Jurkat, Clone E6-1 (cell line): Measurements from ENCODE around the gene CAGE1.
"Not testable (repeated sequence)": the region's sequence is repeated elsewhere in the genome, so short reads cannot be mapped to it uniquely, and the experiment has no call there.

Source experiments
- DNase-seq: peaks from one replicate; pipeline ENCODE4 v3.0.0-alpha.2; 2011; ENCODE audit warnings: low read depth, low spot score
- H3K4me3 ChIP-seq: 2 replicates; pipeline ENCODE4 v1.5.1; 2011; ENCODE audit warnings: mild to moderate bottlenecking, low read length, control low read depth, moderate library complexity

CAGE1 gene

DNA sequence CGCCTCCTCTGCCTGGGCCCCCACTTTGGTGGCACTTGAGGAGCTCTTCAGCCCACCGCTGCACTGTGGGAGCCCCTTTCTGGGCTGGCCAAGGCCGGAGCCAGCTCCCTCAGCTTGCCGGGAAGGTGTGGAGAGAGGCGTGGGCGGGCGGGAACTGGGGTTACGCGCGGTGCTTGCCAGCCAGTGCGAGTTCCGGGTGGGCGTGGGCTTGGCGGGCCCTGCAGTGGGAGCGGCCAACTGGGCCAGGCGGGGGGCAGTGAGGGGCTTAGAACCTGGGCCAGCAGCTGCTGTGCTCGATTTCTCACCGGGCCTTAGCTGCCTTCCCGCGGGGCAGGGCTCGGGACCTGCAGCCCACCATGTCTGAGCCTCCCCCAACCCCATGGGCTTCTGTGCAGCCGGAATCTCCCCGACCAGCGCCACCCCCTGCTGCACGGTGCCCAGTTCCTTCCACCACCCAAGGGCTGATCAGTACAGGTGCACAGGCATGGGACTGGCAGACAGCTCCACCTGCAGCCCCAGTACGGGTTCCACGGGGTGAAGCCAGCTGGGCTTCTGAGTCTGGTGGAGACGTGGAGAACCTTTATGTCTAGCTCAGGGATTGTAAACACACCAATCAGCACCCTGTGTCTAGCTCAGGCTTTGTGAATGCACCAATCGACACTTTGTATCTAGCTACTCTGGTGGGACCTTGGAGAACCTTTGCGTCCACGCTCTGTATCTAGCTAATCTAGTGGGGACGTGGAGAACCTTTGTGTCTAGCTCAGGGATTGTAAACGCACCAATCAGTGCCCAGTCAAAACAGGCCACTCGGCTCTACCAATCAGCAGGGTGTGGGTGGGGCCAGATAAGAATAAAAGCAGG, 74.2 kb downstream of the CAGE1 start:
- not testable (repeated sequence) for H3K4me3 ChIP-seq, DNase-seq

DNA sequence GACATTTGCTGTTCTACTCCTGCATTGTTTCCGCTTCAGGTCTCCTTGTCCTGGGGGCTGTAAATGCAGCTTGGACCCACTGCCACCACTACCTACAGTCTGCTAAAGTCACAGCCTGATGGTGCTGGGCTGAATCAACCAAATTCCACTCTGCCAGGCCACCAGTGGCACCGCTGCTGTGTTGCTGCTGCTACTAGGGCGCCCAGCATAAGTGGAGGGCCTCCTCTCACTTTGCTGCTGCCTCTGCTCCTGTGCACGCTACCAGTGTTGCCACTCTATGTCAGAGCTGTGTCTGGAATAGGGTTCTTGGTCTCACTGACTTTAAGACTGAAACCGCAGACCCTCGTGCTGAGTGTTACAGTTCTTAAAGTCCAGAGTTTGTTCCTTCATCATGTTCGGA, 75.1 kb downstream of the CAGE1 start:
- no peak for DNase-seq
- H3K4me3 ChIP-seq = no peak overlapping the region

DNA sequence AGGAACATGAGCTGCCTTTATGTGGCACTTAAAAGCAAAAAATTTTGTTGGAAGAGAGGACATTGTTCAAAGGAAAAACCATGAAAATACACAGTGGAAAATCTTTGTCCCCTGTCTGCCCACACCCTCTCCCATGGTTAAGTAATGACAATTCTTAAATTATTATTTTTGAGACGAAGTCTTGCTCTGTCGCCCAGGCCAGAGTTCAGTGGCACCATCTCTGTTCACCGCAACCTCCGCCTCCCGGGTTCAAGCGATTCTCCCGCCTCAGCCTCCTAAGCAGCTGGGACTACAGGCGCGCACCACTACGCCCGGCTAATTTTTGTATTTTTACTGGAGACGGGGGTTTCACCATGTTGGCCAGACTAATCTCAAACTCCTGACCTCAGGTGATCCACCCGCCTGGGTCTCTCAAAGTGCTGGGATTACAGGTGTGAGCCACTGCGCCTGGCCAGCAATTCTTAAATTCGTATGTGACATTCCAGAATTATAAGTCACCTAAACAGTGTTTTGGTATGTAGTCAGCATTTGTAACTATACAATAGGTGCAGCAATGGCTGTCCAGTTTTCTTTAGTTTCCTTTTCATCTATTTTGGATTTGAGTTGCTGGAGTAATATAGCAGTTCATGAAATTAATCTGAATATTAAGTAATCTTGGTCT, 75.9 kb downstream of the CAGE1 start:
- H3K4me3 ChIP-seq = peak overlapping the region; percentile 94

DNA sequence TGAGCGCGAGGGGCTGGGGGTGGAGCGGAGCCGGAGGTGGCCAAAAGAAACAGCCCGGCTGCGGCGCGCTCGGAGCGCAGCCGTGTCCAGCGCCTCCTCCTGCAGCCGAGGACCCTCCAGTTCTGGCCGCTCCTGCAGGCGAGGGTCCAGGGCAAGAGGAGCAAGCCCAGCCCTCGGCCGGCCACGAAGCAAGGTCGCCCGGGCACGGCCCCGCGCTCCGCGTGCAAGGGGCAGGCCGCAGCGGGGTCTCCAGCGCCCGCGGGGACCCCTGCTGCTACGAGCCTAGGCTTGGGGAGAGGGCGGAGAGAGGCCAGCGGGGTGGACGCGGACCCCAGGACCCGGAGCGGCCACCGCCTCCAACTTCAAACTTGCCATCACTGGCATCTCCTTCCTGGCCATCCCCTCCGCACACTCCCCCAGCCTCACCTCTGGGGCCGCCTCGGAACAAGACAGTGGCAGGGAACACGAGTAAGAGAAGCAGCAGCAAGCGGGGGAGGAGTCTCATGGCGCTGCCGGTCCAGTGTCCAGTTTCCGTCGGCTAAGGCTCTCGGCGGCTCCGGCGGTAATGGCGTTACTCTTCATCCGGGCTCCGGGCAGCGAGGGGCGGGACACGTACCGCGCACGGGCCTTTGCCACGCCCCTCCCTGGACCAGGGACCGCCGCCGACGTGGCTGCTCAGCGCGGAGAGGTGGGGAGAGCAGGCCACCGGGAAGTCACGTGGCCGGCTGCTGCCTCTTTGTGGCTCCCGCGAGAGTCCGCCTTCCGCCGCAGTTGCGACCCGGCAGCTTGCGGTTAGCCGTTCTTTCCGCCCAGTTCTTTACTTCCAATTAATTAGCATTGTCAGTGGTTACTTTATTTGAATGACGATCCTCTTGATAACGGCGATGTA, 76.7 kb downstream of the CAGE1 start, which contains the start of gene SSR1:
SSR1 (minus strand) TSS at position 584 of the 889 bp plus-strand sequence; CDS start at position 505, 79 bp downstream.
- H3K4me3 ChIP-seq = peak within 1 kb of the TSS; percentile 94
- peak; percentile 91 for DNase-seq

More for the DNA sequence above, 75.9 kb downstream of the CAGE1 start:
- no peak for DNase-seq

DNA sequence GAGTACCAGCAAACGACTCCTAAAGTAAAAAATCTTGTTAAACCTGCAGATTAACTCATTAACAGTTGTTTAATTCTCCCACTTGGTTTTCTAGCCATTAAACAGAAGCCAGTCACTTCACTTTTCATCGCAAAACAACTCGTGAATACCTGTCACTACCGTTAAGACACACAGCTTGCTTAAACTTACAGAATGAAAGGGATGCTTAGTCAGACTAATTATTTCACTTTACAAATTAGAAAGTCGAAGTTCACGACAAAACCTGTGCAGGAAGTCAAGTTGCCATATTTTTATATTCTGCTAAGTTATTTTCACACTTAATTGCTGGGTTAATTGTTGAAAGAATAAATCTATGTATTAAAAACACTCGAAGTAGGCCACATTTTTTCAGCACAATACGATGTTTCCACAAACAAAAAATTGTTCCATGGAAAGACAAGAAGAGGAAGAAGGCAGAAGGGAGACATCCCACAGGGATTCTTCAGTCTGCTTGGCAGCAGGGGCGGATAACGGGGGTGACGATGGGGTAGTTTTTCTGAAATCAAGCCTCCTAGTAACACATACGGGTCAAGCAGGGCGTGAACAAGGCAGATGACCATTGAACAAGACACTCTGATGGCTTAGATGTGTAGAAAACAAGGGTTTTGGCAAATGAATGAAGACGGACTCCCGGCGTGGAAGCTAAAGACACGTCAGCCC, 77.5 kb downstream of the CAGE1 start:
- H3K4me3 ChIP-seq = peak overlapping the region; percentile 94
- no peak for DNase-seq

DNA sequence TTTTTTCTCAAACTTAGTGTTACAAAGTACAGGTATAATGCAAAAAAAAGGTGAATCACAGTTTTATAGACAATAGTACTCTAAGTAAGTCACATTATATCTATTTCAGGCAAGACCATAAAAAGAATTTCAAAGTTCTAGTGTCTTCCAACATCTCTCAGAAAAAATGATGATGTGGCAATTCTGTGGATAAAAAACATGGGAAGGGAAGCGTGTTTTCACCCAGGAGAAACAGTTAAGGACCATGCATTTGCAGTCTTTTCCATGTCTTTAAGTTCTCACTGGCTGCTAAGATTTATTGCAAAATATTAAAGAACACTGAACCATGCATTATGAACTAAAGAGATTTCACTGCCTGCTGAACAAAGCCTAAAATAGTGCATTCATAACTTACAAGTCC, 78.4 kb downstream of the CAGE1 start:
- DNase-seq = no peak
- no peak overlapping the region for H3K4me3 ChIP-seq

DNA sequence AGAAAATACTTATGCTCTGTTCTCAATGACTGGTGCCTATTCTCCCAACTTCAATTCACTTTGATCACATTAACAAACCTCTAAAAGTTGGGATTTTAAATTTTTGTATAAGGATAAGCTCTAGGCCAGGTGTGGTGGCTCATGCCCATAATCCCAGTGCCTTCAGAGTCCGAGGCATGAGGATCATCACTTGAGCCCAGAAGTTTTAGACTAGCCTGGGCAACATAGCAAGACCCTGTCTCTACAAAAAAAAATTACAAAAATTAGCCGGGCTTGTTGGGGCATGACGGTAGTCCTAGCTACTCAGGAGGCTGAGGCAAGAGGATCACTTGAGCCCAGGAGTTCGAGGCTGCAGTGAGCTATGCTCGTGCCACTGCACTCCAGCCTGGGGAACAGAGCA, 80.5 kb downstream of the CAGE1 start:
- DNase-seq = no peak
- no peak overlapping the region for H3K4me3 ChIP-seq

DNA sequence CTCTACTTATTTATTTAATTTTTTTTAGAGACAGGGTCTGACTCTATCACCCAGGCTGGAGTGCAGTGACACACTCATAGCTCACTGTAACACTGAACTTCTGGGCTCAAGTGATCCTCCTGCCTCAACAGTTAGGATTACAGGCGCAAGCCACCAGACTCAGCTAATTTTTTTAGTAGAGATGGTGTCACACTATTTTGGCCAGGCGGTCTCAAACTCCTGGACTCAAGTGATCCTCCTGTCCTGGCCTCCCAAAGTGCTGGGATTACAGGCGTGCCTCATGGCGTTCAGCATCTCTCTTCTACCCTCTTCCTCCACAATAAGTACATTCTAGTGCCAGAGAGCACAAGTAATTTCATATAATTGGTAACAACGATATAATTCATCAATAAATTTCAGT, 82.0 kb downstream of the CAGE1 start:
- H3K4me3 ChIP-seq = no peak overlapping the region
- DNase-seq = no peak

DNA sequence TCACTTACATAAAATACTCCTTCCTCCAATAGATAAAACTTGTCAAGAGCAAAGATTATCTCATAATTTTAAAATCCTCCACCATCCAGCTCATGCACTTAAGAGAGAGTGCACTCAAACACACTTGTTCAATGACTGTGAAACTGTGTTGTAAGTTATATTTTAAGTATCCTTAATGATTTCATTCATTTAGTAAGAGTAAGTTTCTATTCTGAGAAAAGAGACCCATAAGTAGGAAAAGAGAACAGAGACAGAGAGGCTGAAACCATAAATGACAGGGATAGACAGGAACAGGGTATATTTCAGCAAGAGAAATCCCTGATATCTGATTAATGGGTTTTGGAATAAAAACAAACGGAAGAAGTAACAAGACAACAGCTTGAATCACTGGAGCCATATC, 84.7 kb downstream of the CAGE1 start:
- no peak overlapping the region for H3K4me3 ChIP-seq
- no peak for DNase-seq

DNA sequence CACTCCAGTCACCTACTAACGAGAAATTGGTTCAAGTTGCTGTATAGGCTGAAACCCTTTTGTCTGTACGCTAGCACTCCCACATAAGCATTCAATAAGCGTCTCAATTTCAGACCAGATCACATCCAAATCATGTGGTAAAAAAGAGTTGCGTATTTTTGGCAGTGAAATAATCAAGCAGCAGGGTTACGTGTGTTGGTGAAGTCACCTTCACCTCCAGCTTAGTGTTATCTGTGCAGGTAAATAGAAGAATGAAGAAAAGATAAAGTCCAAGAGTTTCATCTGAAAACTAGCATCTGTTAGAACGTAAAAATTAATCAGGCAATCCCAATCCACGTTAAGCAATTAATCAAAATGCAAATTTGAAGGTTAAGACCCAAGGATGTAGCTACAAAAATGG, 87.8 kb downstream of the CAGE1 start:
- no peak overlapping the region for H3K4me3 ChIP-seq
- DNase-seq = no peak

DNA sequence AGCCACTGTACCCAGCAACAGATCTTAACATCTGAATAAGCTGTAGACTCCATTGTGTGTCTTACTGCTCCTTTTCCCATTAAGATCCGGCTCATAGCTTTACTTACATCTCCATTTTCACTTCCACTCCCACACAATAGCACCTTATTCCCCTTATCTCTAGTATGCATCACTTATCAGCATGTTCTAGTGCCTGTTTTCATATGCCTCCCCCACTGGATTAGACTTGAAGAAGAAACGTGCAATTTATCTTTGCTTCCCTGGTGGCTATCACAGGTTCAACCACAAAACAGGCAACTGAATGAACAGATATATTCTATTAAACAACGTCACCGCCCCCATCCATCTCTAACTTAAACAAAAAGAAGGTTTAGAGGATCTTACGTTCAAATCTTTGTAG, 88.6 kb downstream of the CAGE1 start:
- no peak for DNase-seq
- H3K4me3 ChIP-seq = no peak overlapping the region

DNA sequence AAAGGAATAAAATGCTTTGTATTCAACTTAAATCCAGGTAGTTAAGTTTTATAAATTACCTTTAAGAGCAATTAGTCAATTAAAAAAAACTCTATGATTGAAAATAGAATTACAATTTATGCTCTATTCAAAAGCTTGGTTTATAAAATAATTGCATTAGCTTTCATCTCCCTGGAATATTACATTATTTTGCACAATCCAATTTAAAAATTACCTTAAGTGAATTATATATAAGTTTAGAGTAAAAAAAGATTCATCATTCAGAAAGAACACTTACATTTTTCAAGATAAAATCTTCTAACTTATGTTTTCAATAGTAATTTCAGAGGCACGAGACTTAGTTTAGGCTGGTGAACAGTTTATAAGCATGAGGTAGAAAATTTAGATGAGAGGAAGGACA, 91.4 kb downstream of the CAGE1 start:
- no peak for DNase-seq
- no peak overlapping the region for H3K4me3 ChIP-seq

DNA sequence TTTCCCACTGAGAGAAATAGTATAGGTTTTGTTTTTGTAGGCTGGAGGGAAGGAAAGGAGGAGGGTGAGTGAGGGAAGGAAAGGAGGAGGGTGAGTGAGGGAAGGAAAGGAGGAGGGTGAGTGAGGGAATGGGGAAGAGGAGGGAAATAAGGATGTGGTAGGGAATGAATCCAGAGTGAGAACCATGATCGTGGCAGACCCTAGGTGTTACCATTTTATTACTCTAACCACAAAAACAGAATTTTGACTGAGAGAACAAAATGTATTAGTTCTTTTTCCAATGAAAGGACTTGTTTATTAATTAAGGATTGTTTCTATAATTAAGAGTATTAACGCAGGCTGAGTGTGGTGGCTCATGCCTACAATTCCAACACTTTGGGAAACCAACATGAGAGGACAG, 92.9 kb downstream of the CAGE1 start:
- DNase-seq = no peak
- H3K4me3 ChIP-seq = no peak overlapping the region

DNA sequence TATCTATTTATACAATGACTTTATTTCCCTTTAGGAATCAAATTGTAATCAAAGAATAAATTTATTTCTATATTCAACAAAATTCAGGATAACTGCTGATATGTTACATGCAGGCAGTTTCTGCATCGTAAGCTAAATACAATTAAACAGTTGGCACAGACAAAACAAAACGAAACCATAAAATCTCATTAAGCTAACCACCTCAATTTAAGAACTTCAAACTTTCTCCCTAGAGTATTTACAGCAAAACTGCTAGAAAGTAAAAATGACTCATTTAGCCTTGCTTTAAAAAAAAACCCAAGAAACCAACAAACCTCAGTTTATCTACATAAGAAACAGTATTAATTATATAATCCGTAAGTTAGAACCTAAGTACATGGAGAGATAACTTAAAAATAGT, 93.6 kb downstream of the CAGE1 start:
- H3K4me3 ChIP-seq = no peak overlapping the region
- no peak for DNase-seq

DNA sequence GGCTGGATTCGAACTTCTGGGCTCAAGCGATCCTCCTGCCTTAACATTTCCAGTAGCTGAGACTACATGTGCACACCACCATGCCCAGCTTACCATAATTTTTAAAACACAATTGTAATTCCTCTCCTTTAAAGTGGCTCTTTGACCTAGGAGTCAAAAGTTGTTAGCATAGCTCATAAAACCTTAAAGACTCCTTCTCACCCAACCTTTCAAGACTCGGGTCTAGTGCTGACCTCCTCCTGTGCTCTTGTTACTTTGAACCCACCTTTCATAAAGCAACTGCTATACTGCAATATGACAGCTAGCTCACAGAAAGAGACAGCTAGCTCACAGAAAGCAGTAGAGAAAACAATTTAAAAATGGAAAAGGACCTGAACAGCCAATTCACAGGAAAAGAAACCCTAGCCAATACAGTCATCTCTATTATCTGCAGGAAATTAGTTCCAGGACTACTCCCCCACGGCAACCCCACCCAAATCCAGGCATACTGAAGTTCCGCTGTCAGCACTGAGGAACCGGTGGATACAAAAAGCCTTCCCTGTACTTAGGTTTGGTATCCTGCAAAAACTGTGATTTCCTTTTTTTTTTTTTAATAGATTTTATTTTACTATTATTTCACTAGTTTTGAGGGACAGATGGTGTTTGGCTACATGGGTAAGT, 96.8 kb downstream of the CAGE1 start:
- H3K4me3 ChIP-seq = no peak overlapping the region

DNA sequence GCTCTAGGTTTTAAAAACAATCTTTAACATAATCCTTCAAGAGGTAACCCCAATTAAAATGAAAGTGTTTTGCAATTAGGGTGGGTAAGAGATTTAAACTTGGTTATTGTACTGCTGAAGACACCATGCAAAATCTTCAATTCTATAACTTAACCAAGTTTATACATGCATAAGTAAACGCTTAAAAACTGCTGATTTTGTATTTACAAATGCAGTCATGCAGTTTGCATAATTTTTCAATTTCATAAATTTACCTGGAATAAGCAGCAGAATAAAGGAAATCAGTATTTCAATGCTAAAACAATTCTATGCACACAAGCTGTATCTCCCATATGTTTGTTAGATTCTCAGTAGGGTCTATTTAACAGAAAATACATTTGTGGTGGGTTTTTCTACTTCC, 99.5 kb downstream of the CAGE1 start:
- H3K4me3 ChIP-seq = no peak overlapping the region
- DNase-seq = no peak

More for the DNA sequence above, 96.8 kb downstream of the CAGE1 start:
- no peak for DNase-seq

DNA sequence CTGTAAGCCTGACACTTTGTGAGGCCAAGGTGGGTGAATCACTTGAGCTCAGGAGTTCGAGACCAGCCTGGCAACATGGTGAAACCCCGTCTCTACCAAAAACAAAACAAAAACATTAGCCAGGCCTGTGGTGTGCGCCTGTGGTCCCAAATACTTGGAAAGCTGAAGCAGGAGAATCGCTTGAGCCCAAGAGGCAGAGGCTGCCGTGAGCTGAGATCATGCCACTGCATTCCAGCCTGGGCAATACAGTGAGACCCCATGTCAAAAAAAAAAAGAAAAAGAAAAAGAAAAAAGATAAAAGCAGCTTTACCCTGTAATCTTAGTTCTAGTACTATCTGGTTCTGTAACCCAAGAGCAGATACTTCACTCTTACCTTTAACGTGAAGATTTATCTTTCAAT, 104.1 kb downstream of the CAGE1 start:
- no peak overlapping the region for H3K4me3 ChIP-seq
- DNase-seq = no peak

DNA sequence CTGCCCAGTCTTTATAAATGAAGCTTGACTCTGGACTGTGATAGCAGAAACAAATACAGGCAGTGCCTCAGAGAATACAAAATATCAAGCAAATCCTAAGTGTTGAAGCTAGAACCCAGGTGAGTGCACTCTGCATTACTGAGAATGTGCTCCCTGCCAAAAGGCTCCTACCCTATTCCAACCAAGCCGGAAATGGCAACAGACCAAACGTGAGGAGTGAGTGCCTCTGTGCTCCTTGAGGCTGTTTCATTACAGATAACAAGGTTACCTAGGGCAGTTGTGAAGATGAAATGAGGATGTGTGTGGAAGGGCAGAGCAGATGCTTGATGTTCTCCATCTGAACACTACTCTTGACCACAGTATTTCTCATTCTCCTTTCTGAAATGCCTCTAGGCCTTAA, 105.9 kb downstream of the CAGE1 start:
- no peak overlapping the region for H3K4me3 ChIP-seq

More for the DNA sequence above, 105.9 kb downstream of the CAGE1 start:
- DNase-seq = no peak
